ENCODE results near the gene TRIM73.
"Not testable (repeated sequence)": the region's sequence is repeated elsewhere in the genome, so short reads cannot be mapped to it uniquely, and the experiment has no call there.

GRCh38 chr7:75374144-75374518 is 21.3 kb upstream of the TRIM73 start:
- not testable (repeated sequence) for TF ChIP-seq TARDBP (IDR thresholded peaks at IDR 0.05); SP1 (IDR thresholded peaks at IDR 0.05); HDGF (IDR thresholded peaks at IDR 0.05; ENCODE audit: borderline replicate concordance); FOXK2 (IDR thresholded peaks at IDR 0.05); BHLHE40 (IDR thresholded peaks at IDR 0.05; ENCODE audit: borderline replicate concordance); FOXM1 (IDR thresholded peaks at IDR 0.05; ENCODE audit: borderline replicate concordance); ARNT (IDR thresholded peaks at IDR 0.05); SUZ12 (IDR thresholded peaks at IDR 0.05); FOXA1 (IDR thresholded peaks at IDR 0.05)
- TF ChIP-seq, protein P1, sequence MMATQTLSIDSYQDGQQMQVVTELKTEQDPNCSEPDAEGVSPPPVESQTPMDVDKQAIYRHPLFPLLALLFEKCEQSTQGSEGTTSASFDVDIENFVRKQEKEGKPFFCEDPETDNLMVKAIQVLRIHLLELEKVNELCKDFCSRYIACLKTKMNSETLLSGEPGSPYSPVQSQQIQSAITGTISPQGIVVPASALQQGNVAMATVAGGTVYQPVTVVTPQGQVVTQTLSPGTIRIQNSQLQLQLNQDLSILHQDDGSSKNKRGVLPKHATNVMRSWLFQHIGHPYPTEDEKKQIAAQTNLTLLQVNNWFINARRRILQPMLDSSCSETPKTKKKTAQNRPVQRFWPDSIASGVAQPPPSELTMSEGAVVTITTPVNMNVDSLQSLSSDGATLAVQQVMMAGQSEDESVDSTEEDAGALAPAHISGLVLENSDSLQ (IDR thresholded peaks at IDR 0.05): not testable (repeated sequence)
